ENCODE data around the gene FBXL3.

DNA sequence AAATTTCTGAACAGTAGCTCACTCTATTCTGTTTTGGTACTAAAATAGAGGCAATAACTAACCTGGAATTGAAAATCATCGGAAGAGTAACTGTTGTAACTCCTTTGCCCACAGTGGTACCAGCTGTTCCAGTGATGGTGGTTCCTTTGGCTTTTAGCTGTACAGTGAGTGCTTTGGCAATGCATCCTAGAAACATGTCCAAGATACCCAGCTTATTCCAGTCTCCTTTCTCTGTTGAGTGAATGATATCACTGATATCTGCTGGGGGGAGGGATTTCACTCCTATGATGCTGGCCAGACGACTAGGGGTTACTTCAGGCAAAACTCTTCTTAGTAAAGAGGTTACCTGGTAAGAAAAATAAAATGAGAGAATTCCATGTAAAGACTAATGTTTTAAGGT is 40.6 kb upstream of the FBXL3 start:
- TF ChIP-seq EP300 (IDR thresholded peaks at IDR 0.05): no peak
- TF ChIP-seq CTCF (IDR thresholded peaks at IDR 0.05): no peak

All from ovary (tissue), 3 donors.